Testis (tissue), 3 donors: ENCODE data around the gene SOD2. TPM values are rescaled to one million over a fixed set of nuclear protein-coding genes. Genes with fewer than 3 reads are reported as not detected.
A peak's percentile ranks its signal among the peaks of the same experiment; 100 is the strongest.

Experiments used
- DNase-seq: peaks from one replicate; pipeline ENCODE4 v3.0.0-alpha.2; 2019
- H3K27ac ChIP-seq, 2 donors: fragments of 200-600 bp; sonication (generic); one replicate each; pipeline ENCODE4 v1.5.1; 2019
- H3K27me3 ChIP-seq: fragments of 200-600 bp; sonication (generic); one replicate; pipeline ENCODE4 v1.5.1; 2019
- H3K36me3 ChIP-seq: fragments of 200-600 bp; sonication (generic); one replicate; pipeline ENCODE4 v1.5.1; 2017; ENCODE audit warnings: low read depth; ENCODE audit errors: missing control alignments
- H3K4me1 ChIP-seq: fragments of 200-600 bp; sonication (generic); one replicate; pipeline ENCODE4 v1.5.1; 2019
- H3K4me3 ChIP-seq, 2 donors: fragments of 200-600 bp; sonication (generic); one replicate each; pipeline ENCODE4 v1.5.1; 2017 to 2019
- H3K9me3 ChIP-seq: fragments of 200-600 bp; sonication (generic); one replicate; pipeline ENCODE4 v1.5.1; 2017
- CTCF ChIP-seq, 3 experiments: fragments of 450-650 bp in 2 of 3; fragments of 200-600 bp in 1 of 3; sonication (generic) in 1 of 3; IDR thresholded peaks; one replicate each; pipeline ENCODE4 v1.5.1; 2016 to 2019; ENCODE audit warnings: antibody characterized with exemption in 3 of 3, mild to moderate bottlenecking in 2 of 3, moderate library complexity in 1 of 3
- POLR2A ChIP-seq: fragments of 450-650 bp; IDR thresholded peaks from one replicate; pipeline ENCODE4 v1.6.1; 2017; ENCODE audit warnings: antibody characterized with exemption, mild to moderate bottlenecking, moderate library complexity
- WGBS, 2 donors: methylation state at CpG; one replicate each; pipeline ENCODE4 v1.1.5; 2018; 5-methylcytosine and 5-hydroxymethylcytosine counted together
- intact Hi-C: fragments of 100-400 bp; cut with DNase I; formaldehyde crosslinking; loops from one replicate; pipeline ENCODE4 v1.15.1; 2023; ENCODE audit warnings: low total_unique reads
- polyA plus RNA-seq: library from polyadenylated mRNA; stranded (reverse); fragments of 350-450 nt; fragmentation: Illumina TruSeq; extraction: RNeasy Lipid Tissue Mini Kit (QIAGEN cat#74804); gene quantifications from one replicate; pipeline ENCODE4 v1.2.3, GENCODE V29; 2014; ENCODE audit warnings: low read depth, low replicate concordance; ENCODE audit not compliant: insufficient read depth
- total RNA-seq, 2 donors: library from RNA; depleted of rRNA; stranded (reverse); fragments of >200 nt; gene quantifications; one replicate each; pipeline ENCODE4 v1.2.3, GENCODE V29; 2016

SOD2 gene
- total and polyA plus RNA-seq, 3 donors from 2014 or later = 56.5 to 160 (median 98.5) TPM

DNA sequence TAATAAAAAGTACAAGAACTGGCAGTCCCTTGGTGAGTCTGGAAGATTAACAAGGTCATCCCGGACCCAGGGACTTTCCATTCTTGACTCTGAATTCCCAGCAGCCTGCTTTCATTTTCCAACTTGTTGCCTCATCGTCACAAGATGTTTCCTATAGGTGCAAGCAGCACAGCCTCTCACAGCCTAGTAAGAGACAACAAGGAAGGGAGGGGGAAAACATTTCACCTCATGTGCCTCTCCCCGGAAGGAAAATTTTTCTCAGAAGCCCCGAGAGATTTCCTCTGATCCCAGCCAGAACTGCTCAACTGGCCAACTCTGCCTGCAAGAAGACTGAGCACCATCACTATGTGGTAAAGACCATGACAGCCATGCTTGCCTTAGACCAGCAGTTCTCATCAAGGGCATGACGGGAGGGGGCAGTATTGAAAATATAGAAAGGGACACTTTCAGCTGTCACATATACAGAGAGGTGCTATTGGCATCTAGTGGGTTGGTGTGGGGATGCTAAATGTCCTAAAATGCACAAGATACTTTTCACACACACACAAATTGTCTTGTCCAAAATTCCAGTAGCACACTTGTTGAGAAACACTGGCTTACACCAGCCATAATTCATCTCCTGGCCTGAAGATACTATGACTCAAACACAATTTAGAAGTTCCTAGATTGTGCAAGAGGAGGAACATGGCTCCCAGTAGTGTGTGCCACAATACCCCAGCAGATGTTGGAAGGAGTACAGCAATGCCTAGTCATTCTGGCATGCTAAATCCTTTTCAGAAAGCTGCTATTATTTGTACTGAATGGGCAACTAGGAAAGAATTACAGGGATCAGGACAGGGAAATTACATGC, 23.4 kb upstream of the SOD2 start:
- intact Hi-C loops = no loop called here
- H3K27ac ChIP-seq = peak overlapping the region; percentile 13 to 84

DNA sequence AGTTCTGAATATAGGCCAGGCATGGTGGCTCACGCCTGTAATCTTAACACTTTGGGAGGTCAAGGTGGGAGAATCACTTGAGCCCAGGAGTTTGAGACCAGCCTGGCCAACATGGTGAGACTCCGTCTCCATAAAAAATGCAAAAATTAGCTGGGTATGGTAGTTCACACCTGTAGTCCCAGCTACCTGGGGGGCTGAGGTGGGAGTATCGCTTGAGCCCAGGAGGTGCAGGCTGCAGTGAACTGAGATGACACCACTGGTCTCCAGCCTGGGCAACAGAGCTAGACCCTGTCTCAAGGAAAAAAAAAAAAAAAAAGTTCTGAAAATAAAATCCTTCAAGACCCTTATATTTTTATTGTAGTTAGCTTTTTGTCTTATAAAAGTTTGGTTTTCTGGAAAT, 22.6 kb upstream of the SOD2 start:
- Histone ChIP-seq H3K9me3 (no peaks in the 10 kb centered on the region), H3K36me3 (no peaks in the 10 kb centered on the region), H3K27ac (peak overlapping the region; percentile 13 to 84), H3K27me3 (no peaks in the 10 kb centered on the region), H3K4me1 (peaks cover 8% of the 10 kb centered on the region), H3K4me3 (no peak overlapping the region)
- intact Hi-C loops = no loop called here
- 95 to 100% methylated on average over 3 of the region's 3 CpGs for WGBS, 2 donors
- no peak for TF ChIP-seq POLR2A
- no peak for TF ChIP-seq CTCF (IDR thresholded peaks at IDR 0.05)
- DNase-seq = no peak

More for the DNA sequence above, 23.4 kb upstream of the SOD2 start:
- Histone ChIP-seq H3K4me3 (no peak overlapping the region), H3K36me3 (no peaks in the 10 kb centered on the region), H3K4me1 (peaks cover 8% of the 10 kb centered on the region), H3K9me3 (no peaks in the 10 kb centered on the region), H3K27me3 (no peaks in the 10 kb centered on the region)
- TF ChIP-seq POLR2A = no peak
- TF ChIP-seq CTCF (IDR thresholded peaks at IDR 0.05) = no peak
- 35 to 46% methylated on average over 5 of the region's 5 CpGs for WGBS, 2 donors
- DNase-seq = peak; percentile 63

DNA sequence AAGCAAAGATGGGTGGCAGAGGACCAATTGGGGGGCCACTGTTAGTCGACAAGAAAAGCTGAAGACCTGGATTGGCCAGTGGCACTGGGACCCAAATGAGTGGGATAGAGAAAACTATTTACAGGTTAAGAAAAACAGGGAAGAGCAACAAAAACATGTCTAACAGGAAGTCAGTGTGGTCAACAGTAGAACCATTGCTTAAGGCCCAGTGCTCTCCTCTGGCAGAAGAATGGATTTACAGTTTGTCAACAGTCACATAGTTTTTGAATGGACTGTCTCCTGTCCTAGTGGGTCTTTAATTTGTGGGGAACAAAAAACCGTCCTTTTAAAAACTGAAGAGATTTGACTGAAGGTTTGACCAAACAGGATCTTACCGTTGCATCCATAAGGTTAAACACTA, 22.1 kb upstream of the SOD2 start:
- 69 to 79% methylated on average over 3 of the region's 3 CpGs for WGBS, 2 donors
- no peak for DNase-seq
- H3K27me3 ChIP-seq = no peaks in the 10 kb centered on the region
- no peak overlapping the region for H3K4me3 ChIP-seq
- intact Hi-C loops = no loop called here
- no peaks in the 10 kb centered on the region for H3K9me3 ChIP-seq
- H3K36me3 ChIP-seq = no peaks in the 10 kb centered on the region
- peaks cover 8% of the 10 kb centered on the region for H3K4me1 ChIP-seq
- TF ChIP-seq CTCF (IDR thresholded peaks at IDR 0.05) = no peak
- no peak for TF ChIP-seq POLR2A
- H3K27ac ChIP-seq = no peak overlapping the region

- intact Hi-C loops = no loop called here
- no peak for DNase-seq
- no peaks in the 10 kb centered on the region for H3K9me3 ChIP-seq
These were observed 21.4 kb upstream of the SOD2 start for GRCh38 chr6:159714404-159714803.

More at GRCh38 chr6:159714404-159714803, 21.4 kb upstream of the SOD2 start:
- 79 to 85% methylated on average over 5 of the region's 5 CpGs for WGBS, 2 donors
- Histone ChIP-seq H3K4me1 (peaks cover 8% of the 10 kb centered on the region), H3K4me3 (no peak overlapping the region), H3K27me3 (no peaks in the 10 kb centered on the region), H3K27ac (no peak overlapping the region), H3K36me3 (no peaks in the 10 kb centered on the region)
- TF ChIP-seq CTCF (IDR thresholded peaks at IDR 0.05) (no peak), POLR2A (no peak)
